VCaP (cell line): ENCODE data around the gene FGF14.
"Not testable (repeated sequence)": the region's sequence is repeated elsewhere in the genome, so short reads cannot be mapped to it uniquely, and the experiment has no call there.

Experiments
- H3K27ac ChIP-seq: fragments of 450-650 bp; 2 replicates; pipeline ENCODE4 v1.5.1; 2017
- CTCF ChIP-seq: fragments of 450-650 bp; conservative IDR thresholded peaks from 2 replicates; pipeline ENCODE4 v1.5.1; 2017; ENCODE audit warnings: mild to moderate bottlenecking, moderate library complexity

FGF14 gene

GRCh38 chr13:101846249-101846648 lies 555.6 kb downstream of the FGF14 start:
- no peak overlapping the region for H3K27ac ChIP-seq
- TF ChIP-seq CTCF, result no peak

- TF ChIP-seq CTCF, result no peak
- no peak overlapping the region for H3K27ac ChIP-seq
Observed at GRCh38 chr13:101845245-101846020, 556.4 kb downstream of the FGF14 start.

- no peak overlapping the region for H3K27ac ChIP-seq
- no peak for TF ChIP-seq CTCF
Observed at GRCh38 chr13:101841698-101842097, 560.1 kb downstream of the FGF14 start.

GRCh38 chr13:101838323-101838722 lies 563.5 kb downstream of the FGF14 start:
- H3K27ac ChIP-seq, result no peak overlapping the region
- no peak for TF ChIP-seq CTCF

- not testable (repeated sequence) for H3K27ac ChIP-seq
Observed at GRCh38 chr13:101837778-101838177, 564.1 kb downstream of the FGF14 start.

GRCh38 chr13:101837288-101837687 lies 564.6 kb downstream of the FGF14 start:
- no peak for TF ChIP-seq CTCF
- no peak overlapping the region for H3K27ac ChIP-seq

GRCh38 chr13:101835920-101836319 lies 565.9 kb downstream of the FGF14 start:
- no peak for TF ChIP-seq CTCF
- H3K27ac ChIP-seq, result no peak overlapping the region

- no peak for TF ChIP-seq CTCF
- H3K27ac ChIP-seq, result no peak overlapping the region
Observed at GRCh38 chr13:101833671-101834070, 568.2 kb downstream of the FGF14 start.
